GM23248 (cell line): Measurements from ENCODE around the gene GIT1.

Source experiments
- EZH2 ChIP-seq: fragments of 200-600 bp; sonication (generic); IDR thresholded peaks from 2 replicates; pipeline ENCODE4 v1.6.1; 2018; ENCODE audit warnings: antibody characterized with exemption, mild to moderate bottlenecking; ENCODE audit not compliant: insufficient read depth, poor library complexity, severe bottlenecking
- EZH2phosphoT487 ChIP-seq: fragments of 200-600 bp; sonication (generic); IDR thresholded peaks from 2 replicates; pipeline ENCODE4 v1.6.1; 2018; ENCODE audit warnings: antibody characterized with exemption, moderate library complexity, mild to moderate bottlenecking, low read depth; ENCODE audit not compliant: insufficient read depth

DNA sequence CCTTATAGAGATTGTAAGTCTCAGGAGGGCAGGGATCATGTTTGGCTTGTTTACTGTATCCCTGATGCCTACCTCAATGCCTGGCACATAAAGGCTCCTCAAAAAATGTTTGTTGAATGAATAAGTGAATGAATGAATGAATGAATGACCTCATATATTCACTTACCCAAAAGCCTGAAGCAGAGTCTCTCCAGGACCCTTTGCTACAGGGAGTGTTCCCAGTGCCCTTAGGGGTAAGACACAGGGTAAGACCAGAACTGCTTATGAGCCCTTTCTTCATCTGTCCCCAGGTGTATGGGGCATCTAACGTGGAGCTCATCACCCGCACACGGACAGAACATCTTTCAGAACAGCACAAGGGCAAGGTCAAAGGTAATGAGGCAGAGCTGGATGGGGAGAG, 20.9 kb upstream of the GIT1 start:
- TF ChIP-seq EZH2phosphoT487 (no peak), EZH2 (no peak)
